LNCAP (cell line): ENCODE results near the gene DYRK4.

ENCODE experiments used
- CTCF ChIP-seq: fragments of 450-650 bp; IDR thresholded peaks from 2 replicates; pipeline ENCODE4 v1.5.1; 2017; ENCODE audit warnings: mild to moderate bottlenecking

Gene DYRK4

DNA sequence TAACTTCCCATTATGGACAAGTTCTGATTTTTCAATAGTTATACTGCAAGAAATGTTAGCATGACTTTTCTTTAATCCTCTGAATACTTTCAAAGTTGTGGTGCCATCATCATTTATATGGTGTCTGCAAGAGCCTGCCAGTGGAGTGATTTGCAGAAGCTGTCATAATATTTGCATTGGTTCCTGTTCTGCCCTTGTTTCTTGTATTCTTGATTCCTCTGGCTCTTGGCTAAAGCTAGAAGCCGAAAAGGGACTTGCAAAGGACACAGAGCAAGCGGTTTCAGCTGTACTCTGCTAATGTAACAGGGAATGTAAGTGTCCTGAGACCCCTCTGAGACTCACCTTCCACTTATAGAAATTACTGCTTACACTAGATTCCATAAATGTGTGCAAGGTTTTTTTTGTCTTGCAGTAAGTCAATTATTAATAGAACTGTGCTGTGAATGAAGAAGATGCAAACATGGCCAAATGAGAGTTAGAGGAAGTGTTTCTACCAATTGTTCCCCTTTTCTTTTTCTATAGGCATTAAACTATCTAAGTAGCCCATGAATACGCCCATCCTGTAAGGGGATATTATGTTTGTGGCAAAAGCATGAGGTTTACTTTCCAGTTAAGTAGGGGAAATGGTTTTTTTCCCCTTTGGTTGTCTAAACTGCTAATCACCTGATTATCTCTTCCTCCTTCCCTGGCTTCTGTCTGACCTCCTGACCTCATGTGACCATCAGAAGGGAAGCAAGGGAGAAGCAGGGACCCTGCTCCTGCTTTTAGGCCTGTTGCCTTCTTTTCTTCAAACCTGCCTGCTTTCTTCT is 5.3 kb downstream of the DYRK4 start:
- TF ChIP-seq CTCF: no peak

DNA sequence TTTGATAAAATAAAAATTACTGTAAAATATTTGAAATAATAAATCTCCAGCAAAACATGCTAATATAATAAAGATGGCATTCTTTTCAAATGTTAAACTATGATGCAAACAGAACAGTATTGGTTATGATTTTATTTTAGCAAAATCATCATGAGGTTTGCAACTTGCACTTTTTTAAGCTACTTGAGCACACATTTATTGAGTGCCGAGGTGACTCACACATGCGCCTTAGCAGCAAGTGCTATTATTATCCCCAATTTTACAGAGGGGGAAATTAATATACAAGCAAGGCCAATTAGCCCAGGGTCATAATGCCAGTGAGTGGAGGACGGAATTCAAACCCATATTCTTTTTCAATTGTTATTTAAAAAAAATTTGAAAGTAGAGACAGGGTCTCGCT is 7.3 kb downstream of the DYRK4 start:
- TF ChIP-seq CTCF: no peak

DNA sequence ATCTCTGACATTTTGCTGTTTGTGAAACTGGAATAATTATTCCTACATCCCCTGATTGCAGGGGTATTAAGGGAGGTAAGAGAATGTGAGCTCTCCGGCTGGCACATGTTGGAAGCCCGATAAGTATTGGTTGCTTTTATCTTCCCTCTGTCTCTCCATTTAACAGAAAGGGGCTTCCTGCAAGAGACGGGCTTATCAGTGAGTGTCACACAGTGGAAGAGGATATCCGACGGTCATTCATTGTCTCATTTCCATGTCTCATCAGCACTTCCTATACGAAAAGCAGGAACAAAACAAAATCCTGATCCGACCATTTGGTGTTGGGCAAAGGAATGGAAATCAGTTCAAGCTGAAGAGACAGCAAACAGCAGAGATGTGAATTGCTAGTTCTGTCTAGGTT is 10.7 kb downstream of the DYRK4 start:
- no peak for TF ChIP-seq CTCF

DNA sequence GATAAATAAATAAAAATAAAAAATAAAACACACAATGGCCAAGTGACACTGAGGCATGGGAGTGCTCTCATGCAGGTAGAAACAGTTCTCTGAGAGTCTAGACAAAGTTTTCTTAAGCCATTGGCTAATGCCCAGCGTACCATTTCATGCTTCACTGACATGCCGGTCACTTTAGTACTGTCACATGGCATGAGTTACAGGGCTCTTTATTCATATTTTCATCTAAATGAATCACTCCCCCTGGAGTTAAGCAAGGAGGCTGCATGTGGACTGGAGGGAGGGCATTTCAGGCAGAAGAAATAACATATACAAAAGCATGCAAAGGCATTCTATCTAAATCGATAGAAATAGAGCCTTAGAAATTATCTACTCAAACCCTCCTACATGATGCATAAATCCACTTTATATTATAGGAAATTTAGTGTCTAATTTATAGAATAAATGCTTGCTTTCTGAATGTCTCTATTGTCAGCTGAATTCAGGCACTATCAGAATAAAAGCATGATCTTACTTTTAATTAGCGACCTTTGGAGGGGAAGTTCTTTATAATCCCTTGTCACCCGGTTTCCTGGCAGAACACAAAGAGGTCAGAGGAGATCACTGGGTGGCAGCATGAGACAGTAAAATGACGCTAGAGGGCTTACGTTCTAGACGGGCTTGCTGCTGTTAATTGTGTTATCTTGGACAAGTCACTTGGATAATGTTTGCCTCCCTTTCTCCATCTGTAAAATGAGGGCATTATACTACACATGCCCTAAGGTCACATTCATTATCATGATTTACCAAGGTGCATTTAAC is 17.5 kb downstream of the DYRK4 start:
- TF ChIP-seq CTCF: peak; percentile 64

DNA sequence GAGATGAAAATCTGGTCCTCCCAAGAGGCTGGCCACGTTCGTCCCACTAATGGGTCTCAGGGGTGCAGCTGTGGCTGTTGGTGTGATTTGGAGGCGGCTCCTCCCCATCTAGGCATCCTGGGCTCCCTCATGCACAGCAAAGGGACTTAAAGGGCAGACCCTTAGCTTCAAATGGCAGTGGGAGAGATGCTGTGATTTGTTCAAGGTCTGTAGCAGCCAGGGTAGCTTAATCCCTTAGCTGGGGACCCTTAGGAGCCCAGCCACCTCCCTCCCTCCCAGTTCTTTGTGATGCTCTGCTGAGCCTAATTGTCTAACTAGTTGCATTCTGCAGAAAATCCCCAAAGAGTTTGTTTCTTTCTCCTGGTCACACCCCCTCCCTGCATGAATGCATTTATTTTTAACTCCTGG is 18.3 kb downstream of the DYRK4 start:
- TF ChIP-seq CTCF: no peak

DNA sequence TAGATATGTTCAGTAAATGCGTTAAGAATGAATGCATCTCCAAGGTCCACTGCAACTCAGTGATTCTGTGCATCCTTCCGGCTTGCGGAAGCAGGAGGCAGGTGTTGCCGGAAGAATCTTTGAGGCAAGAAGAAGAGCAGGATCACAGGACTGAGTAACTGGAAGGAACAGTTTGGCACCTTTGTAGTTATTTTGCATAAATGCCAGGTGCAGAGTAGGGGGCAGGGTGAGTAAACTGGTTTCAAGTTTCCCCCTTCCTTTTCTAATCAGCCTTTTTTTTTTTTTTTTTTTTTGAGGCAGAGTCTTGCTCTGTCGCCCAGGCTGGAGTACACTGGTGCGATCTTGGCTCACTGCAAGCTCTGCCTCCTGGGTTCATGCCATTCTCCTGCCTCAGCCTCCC is 22.3 kb downstream of the DYRK4 start:
- no peak for TF ChIP-seq CTCF

DNA sequence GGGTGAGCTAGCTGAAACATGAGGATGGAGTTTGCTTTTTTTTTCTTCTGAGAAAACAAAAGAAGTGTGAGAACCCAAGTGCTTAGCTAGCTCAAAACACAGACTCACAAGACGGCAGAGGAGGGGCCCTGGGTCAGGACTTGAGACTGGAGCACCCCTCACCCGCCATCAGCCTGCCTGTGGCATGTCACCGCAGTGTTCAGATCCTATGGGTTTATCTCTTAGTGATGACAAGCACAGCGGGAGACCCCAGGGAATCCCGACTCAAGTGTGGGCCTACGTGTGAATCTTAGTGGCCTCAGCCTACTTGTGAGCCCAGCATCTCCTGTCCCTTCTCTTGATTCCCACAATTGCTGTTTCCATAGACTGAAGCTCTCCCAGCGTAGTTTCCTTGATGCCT is 22.9 kb downstream of the DYRK4 start:
- TF ChIP-seq CTCF: no peak
